OCI-LY7 (cell line): ENCODE measurements around the gene COL2A1. TPM values are rescaled to one million over a fixed set of nuclear protein-coding genes. Genes with fewer than 3 reads are reported as not detected.

ENCODE experiments used
- BruUV-seq: library from RNA; stranded (reverse); fragments of 400-500 nt; replicated peaks from 2 replicates; lab custom pipeline; 2021; lab: Mats Ljungman, UMichigan
- CTCF ChIA-PET: fragments of 300-600 bp; sonication (Branson Sonifier 250); formaldehyde crosslinking; loops from one replicate; lab custom pipeline; 2022; ENCODE audit warnings: antibody characterized with exemption; ENCODE audit not compliant: unreplicated experiment; lab: Charles Lee
- POLR2A ChIA-PET: fragments of 300-600 bp; sonication (Branson Sonifier 250); formaldehyde crosslinking; loops from one replicate; lab custom pipeline; 2022; ENCODE audit warnings: antibody characterized with exemption; lab: Charles Lee
- DNase-seq: peaks from one replicate; pipeline ENCODE4 v3.0.0-alpha.2; 2015; ENCODE audit warnings: low spot score
- H2AFZ ChIP-seq: fragments of 200-600 bp; sonication (generic), shearing (Covaris generic); 2 replicates; pipeline ENCODE4 v1.6.1; 2014; ENCODE audit warnings: mild to moderate bottlenecking, antibody characterized with exemption, low read length, moderate library complexity
- H3K27ac ChIP-seq: fragments of 200-600 bp; sonication (generic); 2 replicates; pipeline ENCODE4 v1.5.1; 2014; ENCODE audit warnings: mixed run types, low read depth, mild to moderate bottlenecking, moderate library complexity, low read length, inconsistent platforms; ENCODE audit not compliant: poor library complexity, severe bottlenecking
- H3K36me3 ChIP-seq: fragments of 200-600 bp; sonication (generic); 2 replicates; pipeline ENCODE4 v1.6.1; 2014; ENCODE audit warnings: mild to moderate bottlenecking, antibody characterized with exemption, low read length, moderate library complexity, mixed read lengths; ENCODE audit not compliant: insufficient read depth
- H3K4me1 ChIP-seq: fragments of 200-600 bp; sonication (generic); 2 replicates; pipeline ENCODE4 v1.5.1; 2014; ENCODE audit warnings: mild to moderate bottlenecking, low read length; ENCODE audit not compliant: insufficient read depth, poor library complexity, severe bottlenecking
- H3K4me2 ChIP-seq: fragments of 200-600 bp; sonication (generic); 2 replicates; pipeline ENCODE4 v1.6.1; 2014; ENCODE audit warnings: mild to moderate bottlenecking, low read length
- H3K4me3 ChIP-seq: fragments of 200-600 bp; sonication (generic); 2 replicates; pipeline ENCODE4 v1.5.1; 2014; ENCODE audit warnings: mild to moderate bottlenecking, low read depth, low read length; ENCODE audit not compliant: poor library complexity, severe bottlenecking
- H3K79me2 ChIP-seq: fragments of 200-600 bp; sonication (generic); 2 replicates; pipeline ENCODE4 v1.6.1; 2016; ENCODE audit warnings: low read depth, mild to moderate bottlenecking, low read length, moderate library complexity, mixed read lengths; ENCODE audit not compliant: insufficient read depth
- H3K9me2 ChIP-seq: fragments of 200-600 bp; sonication (generic); 2 replicates; pipeline ENCODE4 v1.6.1; 2016; ENCODE audit warnings: mild to moderate bottlenecking, low read length, mixed read lengths; ENCODE audit not compliant: insufficient read depth
- H3K9me3 ChIP-seq: fragments of 200-600 bp; sonication (generic); 2 replicates; pipeline ENCODE4 v1.6.1; 2014; ENCODE audit warnings: mild to moderate bottlenecking, mixed run types, low read length, mixed read lengths
- H4K20me1 ChIP-seq: fragments of 200-600 bp; sonication (generic); 2 replicates; pipeline ENCODE4 v1.6.1; 2014; ENCODE audit warnings: mild to moderate bottlenecking, antibody characterized with exemption, low read length, moderate library complexity, mixed read lengths; ENCODE audit not compliant: insufficient read depth
- CTCF ChIP-seq: fragments of 200-600 bp; sonication (generic); conservative IDR thresholded peaks from 2 replicates; pipeline ENCODE4 v1.5.1; 2014; ENCODE audit warnings: mild to moderate bottlenecking, antibody characterized with exemption, low read length, moderate library complexity, mixed read lengths
- EZH2phosphoT487 ChIP-seq: fragments of 200-600 bp; sonication (generic); IDR thresholded peaks from 2 replicates; pipeline ENCODE4 v1.6.1; 2018; ENCODE audit warnings: low read depth, borderline replicate concordance, mild to moderate bottlenecking, mixed run types, antibody characterized with exemption, low read length, moderate library complexity, mixed read lengths
- intact Hi-C: fragments of 100-400 bp; cut with micrococcal nuclease; formaldehyde crosslinking; loops from one replicate; pipeline ENCODE4 v1.10.0; 2022; ENCODE audit not compliant: unreplicated experiment
- total RNA-seq, 2 experiments: library from RNA; depleted of rRNA in 1 of 2; stranded (reverse); fragments of >200 nt in 1 of 2; shearing (Covaris generic) in 1 of 2; gene quantifications; 2 replicates each; pipeline ENCODE4 v1.2.3, GENCODE V29; 2014 to 2022

The COL2A1 gene
- total RNA-seq, 2 experiments from 2014 or later: 0.08 TPM; not detected in 1

- POLR2A ChIA-PET: no interaction called here
- no TSS peak for BruUV-seq
Observed at GRCh38 chr12:48005001-48005749, 899 bp upstream of the COL2A1 start.

GRCh38 chr12:48003226-48004052 lies 837 bp downstream of the COL2A1 start:
- intact Hi-C loops: no loop called here
- no peaks in the 10 kb centered on the region for H3K79me2 ChIP-seq
- H3K27ac ChIP-seq: no peak overlapping the region
- no peak overlapping the region for H2AFZ ChIP-seq
- H3K4me1 ChIP-seq: no peaks in the 10 kb centered on the region
- H3K9me2 ChIP-seq: no peaks in the 10 kb centered on the region
- no peak overlapping the region for H3K4me3 ChIP-seq
- CTCF ChIA-PET: no interaction called here
- no peak for TF ChIP-seq EZH2phosphoT487
- TF ChIP-seq CTCF: peak; percentile 31; the same call in 1 of the 2 replicates
- no peak for DNase-seq
- H3K4me2 ChIP-seq: no peak overlapping the region
- H4K20me1 ChIP-seq: no peaks in the 10 kb centered on the region
- BruUV-seq: no TSS peak
- POLR2A ChIA-PET: no interaction called here
- no peaks in the 10 kb centered on the region for H3K9me3 ChIP-seq
- H3K36me3 ChIP-seq: no peaks in the 10 kb centered on the region

More at GRCh38 chr12:48005001-48005749, 899 bp upstream of the COL2A1 start:
- no peaks in the 10 kb centered on the region for H3K9me3 ChIP-seq
- TF ChIP-seq CTCF: no peak
- no peak for TF ChIP-seq EZH2phosphoT487
- H3K4me1 ChIP-seq: no peaks in the 10 kb centered on the region
- H3K27ac ChIP-seq: no peak overlapping the region
- no peak overlapping the region for H3K4me2 ChIP-seq
- CTCF ChIA-PET: no interaction called here
- H3K4me3 ChIP-seq: no peak overlapping the region
- H3K36me3 ChIP-seq: no peaks in the 10 kb centered on the region
- intact Hi-C loops: no loop called here
- H4K20me1 ChIP-seq: no peaks in the 10 kb centered on the region
- no peaks in the 10 kb centered on the region for H3K79me2 ChIP-seq
- no peaks in the 10 kb centered on the region for H3K9me2 ChIP-seq
- H2AFZ ChIP-seq: no peak overlapping the region
- DNase-seq: no peak
